Measurements from ENCODE around the gene SUN5. TPM values are rescaled to one million over a fixed set of nuclear protein-coding genes. Genes with fewer than 3 reads are reported as not detected.

SUN5 gene
- total and polyA plus RNA-seq, 2 experiments from 2014 or later, result not detected

DNA sequence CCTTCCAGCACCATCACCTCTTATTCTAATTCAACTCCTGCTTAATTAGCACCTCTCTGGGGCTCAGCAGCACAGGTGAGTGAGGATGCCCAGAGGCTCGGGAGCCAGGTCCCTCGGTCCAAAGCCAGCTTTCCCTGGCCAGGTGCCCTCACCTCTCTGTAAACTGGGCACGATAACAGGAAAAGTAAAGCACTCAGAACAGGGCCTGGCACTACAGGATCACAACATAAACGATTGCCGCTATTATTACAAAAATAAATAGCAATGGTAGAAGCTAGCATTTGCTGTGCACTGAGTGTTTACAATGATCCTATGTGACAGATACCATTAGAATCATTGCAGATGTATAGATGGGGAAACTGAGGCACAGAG is 5.9 kb upstream of the SUN5 start:
- no peak overlapping the region for H3K4me3 ChIP-seq
- no peak for TF ChIP-seq EZH2 (IDR thresholded peaks at IDR 0.05; ENCODE audit: borderline replicate concordance)
- no peak for TF ChIP-seq EZH2phosphoT487 (IDR thresholded peaks at IDR 0.05; ENCODE audit: low read depth, severe bottlenecking, unreplicated experiment)
- TF ChIP-seq, protein P1, sequence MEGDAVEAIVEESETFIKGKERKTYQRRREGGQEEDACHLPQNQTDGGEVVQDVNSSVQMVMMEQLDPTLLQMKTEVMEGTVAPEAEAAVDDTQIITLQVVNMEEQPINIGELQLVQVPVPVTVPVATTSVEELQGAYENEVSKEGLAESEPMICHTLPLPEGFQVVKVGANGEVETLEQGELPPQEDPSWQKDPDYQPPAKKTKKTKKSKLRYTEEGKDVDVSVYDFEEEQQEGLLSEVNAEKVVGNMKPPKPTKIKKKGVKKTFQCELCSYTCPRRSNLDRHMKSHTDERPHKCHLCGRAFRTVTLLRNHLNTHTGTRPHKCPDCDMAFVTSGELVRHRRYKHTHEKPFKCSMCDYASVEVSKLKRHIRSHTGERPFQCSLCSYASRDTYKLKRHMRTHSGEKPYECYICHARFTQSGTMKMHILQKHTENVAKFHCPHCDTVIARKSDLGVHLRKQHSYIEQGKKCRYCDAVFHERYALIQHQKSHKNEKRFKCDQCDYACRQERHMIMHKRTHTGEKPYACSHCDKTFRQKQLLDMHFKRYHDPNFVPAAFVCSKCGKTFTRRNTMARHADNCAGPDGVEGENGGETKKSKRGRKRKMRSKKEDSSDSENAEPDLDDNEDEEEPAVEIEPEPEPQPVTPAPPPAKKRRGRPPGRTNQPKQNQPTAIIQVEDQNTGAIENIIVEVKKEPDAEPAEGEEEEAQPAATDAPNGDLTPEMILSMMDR (IDR thresholded peaks at IDR 0.05; ENCODE audit: poor library complexity), result no peak
- no peak overlapping the region for H3K27ac ChIP-seq
- 73% methylated on average over 5 of the region's 5 CpGs for WGBS (ENCODE audit: low lambda C conversion rate, missing lambda C conversion rate)
- H2AFZ ChIP-seq, result no peak overlapping the region
- no peaks in the 10 kb centered on the region for H3K79me2 ChIP-seq
- no peaks in the 10 kb centered on the region for H3K4me1 ChIP-seq (ENCODE audit: insufficient read depth)
- no peaks in the 10 kb centered on the region for H3K9me2 ChIP-seq (replicated peaks; ENCODE audit: insufficient read depth)
- H3K36me3 ChIP-seq (replicated peaks; ENCODE audit: insufficient read depth, low read depth), result no peaks in the 10 kb centered on the region
- no peaks in the 10 kb centered on the region for H4K20me1 ChIP-seq (ENCODE audit: insufficient read depth, poor library complexity, severe bottlenecking)
- H3K27me3 ChIP-seq, result peaks cover 33% of the 10 kb centered on the region
- DNase-seq (ENCODE audit: low spot score), result no peak
- H3K9me3 ChIP-seq (ENCODE audit: low read depth), result no peaks in the 10 kb centered on the region
- H3K4me2 ChIP-seq, result no peak overlapping the region

DNA sequence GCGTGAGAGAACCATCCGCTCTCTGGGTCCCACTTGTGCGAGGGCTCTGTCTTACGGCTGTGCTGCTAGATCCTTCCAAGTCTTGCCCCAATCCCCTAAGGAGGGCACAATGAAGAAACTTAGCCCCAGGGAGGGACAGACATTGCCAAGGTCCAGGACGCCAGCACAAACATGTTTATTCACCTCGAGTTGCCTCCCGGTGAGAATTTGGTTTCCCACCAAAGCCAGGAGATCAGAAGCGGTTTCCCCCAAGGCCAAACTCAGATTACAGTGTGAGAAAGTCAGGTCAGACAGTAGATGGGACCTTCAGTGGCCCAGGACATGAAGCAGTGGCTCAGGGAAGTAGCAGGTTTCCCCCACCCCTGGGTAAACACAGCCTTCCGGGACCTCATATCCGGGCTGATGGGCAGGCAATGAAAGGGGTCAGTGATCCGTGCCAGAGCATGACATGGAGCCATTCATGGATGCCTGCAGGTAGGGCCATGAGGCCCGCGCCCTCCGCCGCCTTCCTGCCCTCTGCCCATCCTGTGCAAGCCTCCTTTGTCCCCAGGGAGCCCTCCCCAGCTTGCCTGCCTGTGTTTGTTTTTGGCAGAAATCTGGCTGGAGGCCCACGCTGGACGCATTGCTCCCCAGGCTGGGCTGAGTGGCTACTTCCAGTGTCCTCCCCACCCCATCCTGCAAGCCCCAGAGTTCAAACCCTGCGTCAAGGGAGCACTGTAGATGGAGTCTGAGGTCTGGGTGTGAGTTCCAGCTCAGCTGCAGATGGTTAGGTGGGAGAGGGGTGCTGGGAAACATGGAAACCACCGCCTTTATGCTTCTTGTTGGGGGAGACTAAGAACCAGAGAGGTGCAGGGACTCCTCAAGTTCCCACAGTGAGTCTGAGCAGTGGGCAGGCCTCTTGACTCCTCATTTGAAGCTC is 5.2 kb upstream of the SUN5 start:
- TF ChIP-seq EZH2phosphoT487 (IDR thresholded peaks at IDR 0.05; ENCODE audit: low read depth, severe bottlenecking, unreplicated experiment) (no peak), EZH2 (IDR thresholded peaks at IDR 0.05; ENCODE audit: borderline replicate concordance) (no peak)
- TF ChIP-seq, protein P1 (IDR thresholded peaks at IDR 0.05; ENCODE audit: poor library complexity), result no peak
- H3K4me3 ChIP-seq, result no peak overlapping the region
- H3K27ac ChIP-seq, result no peak overlapping the region
- H3K9me3 ChIP-seq (ENCODE audit: low read depth), result no peaks in the 10 kb centered on the region
- peaks cover 27% of the 10 kb centered on the region for H3K27me3 ChIP-seq
- no peaks in the 10 kb centered on the region for H3K9me2 ChIP-seq (replicated peaks; ENCODE audit: insufficient read depth)
- DNase-seq (ENCODE audit: low spot score), result no peak
- WGBS (ENCODE audit: low lambda C conversion rate, missing lambda C conversion rate), result 78% methylated on average over 19 of the region's 19 CpGs
- H3K4me1 ChIP-seq (ENCODE audit: insufficient read depth), result no peaks in the 10 kb centered on the region
- no peaks in the 10 kb centered on the region for H3K79me2 ChIP-seq
- no peak overlapping the region for H3K4me2 ChIP-seq
- H2AFZ ChIP-seq, result no peak overlapping the region
- no peaks in the 10 kb centered on the region for H4K20me1 ChIP-seq (ENCODE audit: insufficient read depth, poor library complexity, severe bottlenecking)
- no peaks in the 10 kb centered on the region for H3K36me3 ChIP-seq (replicated peaks; ENCODE audit: insufficient read depth, low read depth)

DNA sequence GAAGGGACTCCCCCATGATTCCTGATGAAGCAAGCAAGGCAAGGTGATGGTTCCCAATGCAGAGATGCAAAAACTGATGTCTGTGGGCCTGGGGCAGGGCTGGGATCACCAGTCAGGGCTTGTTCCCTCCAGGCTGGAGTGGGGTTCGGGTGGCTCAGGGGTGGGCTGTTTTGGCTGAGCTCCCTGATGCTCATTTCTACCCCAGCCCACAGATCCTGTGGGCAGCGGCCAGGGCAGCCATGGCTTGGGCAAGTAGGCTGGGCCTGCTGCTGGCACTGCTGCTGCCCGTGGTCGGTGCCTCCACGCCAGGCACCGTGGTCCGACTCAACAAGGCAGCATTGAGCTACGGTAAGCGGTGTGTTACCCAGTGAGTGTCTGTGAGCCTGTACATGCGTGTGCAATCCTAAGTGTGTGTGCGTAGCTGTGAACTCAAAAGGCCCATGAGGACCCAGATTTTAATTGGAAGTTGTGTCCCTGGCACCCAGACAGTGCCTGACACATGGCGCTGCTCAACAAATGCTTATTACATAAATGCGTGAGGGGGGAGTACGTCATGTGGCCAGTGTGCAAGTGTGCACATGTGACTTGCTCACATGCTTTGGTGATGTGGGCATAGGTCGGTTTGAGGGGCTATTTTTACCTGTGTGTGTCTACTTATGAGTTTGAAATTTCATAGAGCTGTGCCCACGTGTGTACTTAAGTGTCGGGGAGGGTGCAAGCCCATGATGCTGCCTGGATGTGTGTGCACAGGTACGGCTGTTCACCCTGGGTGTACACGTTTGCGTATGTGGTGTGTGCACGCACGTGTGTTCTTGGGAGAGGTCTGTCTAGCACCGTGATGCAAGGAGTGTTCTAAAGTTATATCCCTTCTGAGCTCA is 4.3 kb upstream of the SUN5 start:
- no peak overlapping the region for H3K4me2 ChIP-seq
- TF ChIP-seq EZH2 (IDR thresholded peaks at IDR 0.05; ENCODE audit: borderline replicate concordance) (no peak), EZH2phosphoT487 (IDR thresholded peaks at IDR 0.05; ENCODE audit: low read depth, severe bottlenecking, unreplicated experiment) (no peak)
- TF ChIP-seq, protein P1 (IDR thresholded peaks at IDR 0.05; ENCODE audit: poor library complexity), result no peak
- 90% methylated on average over 23 of the region's 23 CpGs for WGBS (ENCODE audit: low lambda C conversion rate, missing lambda C conversion rate)

More for the DNA sequence above, 4.3 kb upstream of the SUN5 start:
- no peak overlapping the region for H3K27ac ChIP-seq
- H3K9me3 ChIP-seq (ENCODE audit: low read depth), result no peaks in the 10 kb centered on the region
- H3K4me1 ChIP-seq (ENCODE audit: insufficient read depth), result no peaks in the 10 kb centered on the region
- H3K9me2 ChIP-seq (replicated peaks; ENCODE audit: insufficient read depth), result no peaks in the 10 kb centered on the region
- DNase-seq (ENCODE audit: low spot score), result no peak
- peaks cover 19% of the 10 kb centered on the region for H3K27me3 ChIP-seq
- H3K79me2 ChIP-seq, result no peaks in the 10 kb centered on the region
- no peak overlapping the region for H2AFZ ChIP-seq
- H3K36me3 ChIP-seq (replicated peaks; ENCODE audit: insufficient read depth, low read depth), result no peaks in the 10 kb centered on the region
- H4K20me1 ChIP-seq (ENCODE audit: insufficient read depth, poor library complexity, severe bottlenecking), result no peaks in the 10 kb centered on the region
- no peak overlapping the region for H3K4me3 ChIP-seq

Data from hepatocyte (in vitro differentiated cells).